ENCODE measurements around the gene C1QTNF2. TPM values are rescaled to one million over a fixed set of nuclear protein-coding genes. Genes with fewer than 3 reads are reported as not detected.
A peak's percentile ranks its signal among the peaks of the same experiment; 100 is the strongest.

Gene C1QTNF2, protein sequence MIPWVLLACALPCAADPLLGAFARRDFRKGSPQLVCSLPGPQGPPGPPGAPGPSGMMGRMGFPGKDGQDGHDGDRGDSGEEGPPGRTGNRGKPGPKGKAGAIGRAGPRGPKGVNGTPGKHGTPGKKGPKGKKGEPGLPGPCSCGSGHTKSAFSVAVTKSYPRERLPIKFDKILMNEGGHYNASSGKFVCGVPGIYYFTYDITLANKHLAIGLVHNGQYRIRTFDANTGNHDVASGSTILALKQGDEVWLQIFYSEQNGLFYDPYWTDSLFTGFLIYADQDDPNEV
- 3.5 and 4.8 TPM in 2 replicates for total RNA-seq (2014; rRNA removed; shearing (Covaris generic))

DNA sequence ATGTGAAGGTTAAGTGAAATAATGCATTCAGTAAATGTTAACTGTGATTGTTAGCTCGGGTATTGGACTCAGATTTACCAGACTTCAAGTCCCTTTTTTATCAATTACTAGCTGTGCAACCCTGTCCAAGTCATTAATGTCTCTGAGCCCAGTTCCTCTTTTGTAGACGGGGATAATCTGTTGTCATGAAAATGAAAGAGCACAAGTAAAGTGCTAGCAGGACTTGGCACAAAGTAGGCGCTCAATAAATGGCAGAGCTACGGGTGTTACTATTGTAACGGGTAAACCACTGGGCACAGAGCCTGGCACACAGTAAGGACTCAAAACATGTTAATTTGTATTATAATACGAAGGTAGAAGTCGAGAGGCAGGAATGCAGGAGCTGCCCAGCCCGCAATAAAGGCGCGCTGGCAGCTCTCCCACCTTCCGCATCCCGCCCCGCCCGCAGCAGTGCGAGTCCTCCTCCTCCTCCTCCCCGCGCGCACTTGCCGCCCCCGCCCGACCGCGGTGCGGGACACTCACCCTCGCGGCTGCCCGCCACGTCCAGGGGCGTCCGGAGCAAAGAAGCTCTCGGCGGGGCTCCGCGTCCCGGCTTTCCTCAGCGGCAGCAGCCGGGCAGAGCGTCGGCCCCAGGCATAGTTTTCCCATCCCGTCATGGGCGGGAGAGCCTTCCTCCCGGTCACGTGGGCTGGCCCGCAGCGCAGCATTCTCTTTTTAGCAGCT is at the start of gene C1QTNF2:
Gene C1QTNF2, minus strand, starts transcription at position 637 of the 723 bp plus-strand sequence. CDS start 15,615 bp downstream, outside the sequence.
- DNase-seq (ENCODE audit: low read depth): peak; percentile 62

DNA sequence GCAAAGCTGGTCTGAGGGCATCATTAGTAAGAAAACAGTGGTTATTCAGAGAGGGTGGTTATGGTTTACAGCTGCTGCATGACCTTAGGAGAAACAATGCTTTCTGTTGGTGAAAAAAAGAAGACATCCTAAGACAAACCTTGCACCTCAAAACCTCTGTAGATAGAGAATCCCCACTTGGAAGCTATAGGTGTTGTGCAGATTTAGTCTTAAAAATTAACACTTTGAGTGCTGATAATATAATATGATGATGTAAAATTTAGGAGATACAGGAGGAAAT is 49.8 kb upstream of the C1QTNF2 start:
- DNase-seq (ENCODE audit: low read depth): no peak

DNA sequence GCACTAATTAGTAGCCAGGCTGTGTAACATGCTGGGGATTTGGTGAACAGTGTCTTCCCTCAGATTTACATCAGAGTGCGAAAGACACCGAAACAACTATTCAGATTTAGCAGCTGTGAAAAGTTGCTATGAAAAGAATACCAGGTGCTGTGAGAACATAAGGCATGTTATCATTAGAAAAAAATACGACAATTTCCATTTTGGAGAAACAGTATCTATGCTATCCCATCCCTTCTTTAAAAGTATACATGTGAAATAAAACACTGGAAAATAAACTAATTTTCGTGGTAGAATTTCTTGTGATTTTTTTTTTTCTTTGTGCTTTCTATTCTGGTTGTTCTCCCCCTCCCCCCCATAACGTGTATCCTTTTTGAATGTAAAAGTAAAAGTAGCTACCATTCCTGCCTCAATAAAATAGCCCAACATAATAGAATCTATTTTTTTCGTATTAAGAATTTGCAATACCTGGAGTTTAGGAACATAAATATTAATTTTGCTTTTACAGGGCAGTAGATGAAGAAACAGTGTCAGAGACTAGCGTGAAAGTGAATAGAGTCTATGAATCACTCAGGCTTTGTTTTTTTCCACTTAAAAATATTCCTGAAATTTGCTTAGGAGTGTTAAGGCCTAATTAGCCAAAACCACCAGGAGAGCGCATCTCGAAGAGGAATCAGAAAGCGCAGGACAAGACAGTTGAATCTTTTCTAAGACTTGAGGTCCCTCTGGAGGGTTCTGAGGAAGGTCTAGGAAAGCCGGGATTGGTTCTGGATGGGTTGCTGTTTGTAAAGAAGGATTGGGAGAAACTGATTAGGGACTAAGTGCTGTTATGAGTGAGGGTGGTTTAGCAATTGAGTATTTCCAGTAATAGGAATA is 49.3 kb upstream of the C1QTNF2 start:
- DNase-seq (ENCODE audit: low read depth): peak; percentile 20

DNA sequence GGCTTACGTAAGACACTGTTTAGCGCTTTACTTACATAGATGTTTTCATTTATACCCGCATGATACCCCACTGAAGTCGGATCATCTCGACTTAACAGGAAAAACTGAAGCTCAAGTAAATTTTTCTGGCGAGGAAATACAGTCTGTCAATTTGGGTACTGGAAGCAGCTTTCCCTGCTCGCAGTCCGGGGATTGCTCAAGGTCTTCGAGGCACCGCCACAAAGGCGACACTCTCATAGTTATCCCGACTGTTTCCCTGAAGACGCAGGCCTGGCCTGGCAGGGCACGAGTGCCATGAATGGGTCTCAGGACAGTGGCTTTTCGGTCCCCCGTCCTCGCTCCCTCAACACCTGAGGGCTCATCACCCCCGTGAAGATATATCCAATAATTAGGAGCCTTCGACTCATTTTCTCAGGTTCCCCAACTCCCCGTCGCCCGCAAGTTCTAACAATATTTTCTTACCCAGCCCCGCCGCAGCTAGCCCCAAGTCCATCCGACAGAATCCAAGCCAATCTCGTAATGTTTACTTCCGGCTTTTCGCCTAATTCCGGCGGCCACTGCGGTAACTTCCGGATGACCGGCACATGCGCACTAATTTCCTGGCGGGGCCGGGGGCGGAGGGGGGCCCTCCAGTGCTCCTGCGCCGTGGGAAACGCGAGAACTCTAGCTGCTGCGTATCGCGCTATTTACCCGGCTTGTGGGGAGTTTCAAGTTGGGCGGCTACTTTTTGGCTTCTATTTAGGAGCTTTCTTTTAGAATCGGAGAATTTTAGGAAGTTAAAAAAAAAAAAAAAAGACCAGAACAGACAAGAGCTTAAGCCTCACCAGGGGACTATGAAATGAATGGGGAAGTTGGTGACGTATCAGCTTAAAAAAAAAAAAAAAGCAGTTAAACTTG is 48.4 kb upstream of the C1QTNF2 start, which contains the start of gene SLU7:
Gene SLU7, minus strand, starts transcription at position 521 of the 897 bp plus-strand sequence. CDS start 3,787 bp downstream, outside the sequence.
- DNase-seq (ENCODE audit: low read depth): peak; percentile 93

DNA sequence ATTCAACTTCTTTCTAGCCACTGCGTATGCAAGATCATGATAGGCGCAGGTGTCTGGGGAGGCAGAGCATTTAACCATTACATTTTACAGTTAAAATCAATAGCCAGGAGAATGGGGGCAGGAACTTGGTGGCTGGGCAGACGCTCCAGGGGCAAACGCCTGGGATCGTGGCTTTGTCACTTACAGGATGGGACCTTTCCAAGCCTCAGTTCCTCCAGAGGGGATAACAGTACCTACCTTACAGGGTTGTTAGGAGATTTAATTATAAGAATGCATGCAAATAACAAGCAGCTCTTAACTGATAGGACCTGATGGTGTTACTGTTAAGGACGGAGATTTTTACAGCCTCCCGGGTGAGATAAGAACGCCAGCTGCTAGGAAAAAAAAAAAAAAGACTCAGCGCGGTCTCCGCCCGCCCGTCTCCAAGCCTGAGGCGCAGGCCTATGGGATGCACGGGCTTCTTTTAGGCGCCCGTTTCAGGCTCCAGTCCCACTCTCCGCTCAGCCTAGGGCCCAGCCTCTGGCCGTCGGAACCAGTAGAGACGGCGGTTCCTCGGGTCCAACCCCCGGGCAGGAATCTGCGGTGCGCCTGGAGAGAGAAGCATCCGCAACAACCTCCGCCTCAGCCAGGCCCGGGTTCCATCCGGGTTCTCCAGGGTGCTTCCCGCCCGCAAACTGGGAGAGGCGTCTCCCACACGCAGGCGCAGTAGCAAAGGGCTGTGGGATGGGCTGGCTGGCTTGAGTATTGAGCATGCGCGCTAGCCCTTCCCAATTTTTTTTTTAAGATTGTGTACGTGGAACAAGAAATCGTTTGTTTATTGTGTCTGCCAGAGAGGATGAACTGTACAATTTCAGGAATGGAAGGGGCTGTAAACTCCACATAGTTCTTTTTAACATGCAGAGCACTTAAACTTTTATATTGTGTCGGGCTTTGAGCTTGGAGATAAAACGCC is 29.3 kb upstream of the C1QTNF2 start, which contains the start of gene FAM200C:
Gene FAM200C, minus strand, starts transcription at position 653 of the 952 bp plus-strand sequence. CDS start 4,564 bp downstream, outside the sequence.
- peak; percentile 90 for DNase-seq (ENCODE audit: low read depth)

DNA sequence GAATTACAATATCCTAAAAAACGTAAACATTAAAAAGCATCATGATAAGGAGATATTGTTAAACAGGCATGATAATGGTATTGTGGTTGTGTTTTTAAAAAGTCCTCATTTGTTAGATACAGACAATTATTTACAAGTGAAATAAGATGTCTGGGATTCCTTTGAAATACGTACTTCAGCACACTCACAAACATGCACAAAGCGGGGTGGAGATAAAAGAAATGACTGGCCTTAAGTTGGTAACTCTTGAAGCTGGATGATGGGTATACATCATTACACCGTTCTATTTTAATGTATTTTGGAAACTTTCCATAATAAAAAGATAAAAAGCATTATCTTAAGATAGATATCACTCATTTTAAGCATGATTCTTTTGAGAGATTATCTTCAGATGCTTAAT is 28.4 kb upstream of the C1QTNF2 start:
- no peak for DNase-seq (ENCODE audit: low read depth)

DNA sequence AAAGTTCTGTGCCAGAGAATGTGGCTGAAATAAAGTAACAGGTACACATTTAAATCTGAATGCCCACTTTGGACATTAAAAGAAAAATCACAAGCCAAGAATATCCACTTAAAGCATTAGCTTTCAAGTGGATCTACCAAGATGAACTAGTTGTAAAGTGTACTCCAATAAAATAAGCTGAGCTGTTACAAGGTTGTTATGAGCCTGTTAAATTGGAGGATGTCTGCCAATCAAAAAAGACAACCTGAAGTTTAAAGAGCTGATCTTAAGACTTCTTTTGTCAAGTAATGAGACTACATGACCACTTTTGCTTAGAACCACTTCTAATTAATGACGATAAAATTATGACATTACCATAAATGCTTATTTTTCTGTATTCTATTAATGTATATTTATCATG is 27.1 kb upstream of the C1QTNF2 start:
- DNase-seq (ENCODE audit: low read depth): no peak

DNA sequence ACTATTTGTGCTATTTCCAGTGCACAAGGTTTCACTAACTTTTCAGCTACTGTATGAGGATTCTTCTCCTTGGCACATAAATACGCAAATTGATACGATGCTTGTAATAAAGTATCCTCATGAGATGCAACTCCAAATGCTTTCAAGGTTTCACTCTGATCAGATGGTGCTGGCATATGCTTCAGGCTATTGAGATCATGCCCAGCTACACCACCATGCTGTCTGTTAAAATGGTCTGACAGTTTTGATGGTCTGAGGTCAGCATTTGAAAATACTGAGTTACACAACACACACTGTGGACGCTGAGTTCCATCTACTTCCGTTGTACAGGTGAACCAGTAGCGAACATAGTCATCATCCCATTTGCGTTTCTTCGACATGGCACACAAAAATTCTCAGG is 24.7 kb upstream of the C1QTNF2 start:
- no peak for DNase-seq (ENCODE audit: low read depth)

DNA sequence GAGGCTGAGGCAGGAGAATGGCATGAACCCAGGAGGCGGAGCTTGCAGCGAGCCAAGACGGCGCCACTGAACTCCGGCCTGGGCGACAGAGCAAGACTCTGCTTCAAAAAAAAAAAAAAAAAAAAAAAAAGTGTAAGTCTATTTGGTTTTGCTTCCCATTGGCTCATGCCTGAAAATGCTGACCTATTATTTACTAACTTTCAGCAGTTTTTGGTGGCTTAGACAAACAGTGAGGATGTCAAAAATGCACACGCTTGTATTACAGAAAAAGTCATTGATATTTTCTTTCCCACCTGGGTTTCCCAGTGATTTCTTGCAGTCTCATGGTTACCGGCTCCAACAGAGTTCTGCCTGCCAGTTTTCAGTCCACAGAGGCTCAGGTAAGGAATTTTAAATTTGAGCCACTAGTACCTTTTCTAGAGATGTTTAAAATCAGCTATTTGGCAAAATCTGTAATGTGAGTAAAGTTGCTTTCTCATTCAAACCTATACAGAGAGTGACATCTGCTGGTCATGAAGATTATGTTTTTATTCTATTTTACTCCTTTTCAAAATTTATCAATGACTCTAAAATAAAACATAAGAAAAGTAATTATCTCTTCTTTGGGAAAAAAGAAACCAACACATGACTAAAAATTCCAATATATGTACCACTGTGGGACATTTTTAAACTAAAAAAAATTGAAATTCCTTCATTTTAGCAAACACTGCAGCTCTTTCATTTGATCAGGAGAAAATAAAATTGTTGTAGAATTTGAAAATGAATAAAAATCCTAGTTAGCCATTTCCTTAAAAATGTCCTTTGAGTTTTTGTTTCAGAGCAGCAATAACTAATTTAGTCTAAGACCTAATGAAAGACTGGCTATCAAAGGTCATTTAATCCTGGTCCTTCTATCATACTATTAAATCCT is 20.6 kb upstream of the C1QTNF2 start:
- peak; percentile 20 for DNase-seq (ENCODE audit: low read depth)

DNA sequence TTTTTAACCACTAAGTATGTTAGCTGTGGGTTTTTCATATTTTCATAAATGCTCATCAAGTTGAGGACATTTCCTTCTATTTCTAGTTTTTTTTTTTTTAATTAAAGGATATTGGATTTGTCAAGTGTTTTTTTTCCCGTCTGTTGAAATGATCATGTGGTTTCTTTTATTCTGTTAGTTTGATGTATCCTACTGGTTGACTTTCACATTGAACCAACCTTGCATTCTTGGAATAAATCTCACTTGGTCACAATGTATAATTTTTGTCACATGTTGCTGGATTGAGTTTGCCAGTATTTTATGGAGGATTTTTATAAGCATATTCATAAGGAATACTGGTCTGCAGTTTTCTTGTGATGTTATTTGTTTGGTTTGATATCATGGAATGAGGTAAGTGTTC is 17.0 kb upstream of the C1QTNF2 start:
- DNase-seq (ENCODE audit: low read depth): no peak

DNA sequence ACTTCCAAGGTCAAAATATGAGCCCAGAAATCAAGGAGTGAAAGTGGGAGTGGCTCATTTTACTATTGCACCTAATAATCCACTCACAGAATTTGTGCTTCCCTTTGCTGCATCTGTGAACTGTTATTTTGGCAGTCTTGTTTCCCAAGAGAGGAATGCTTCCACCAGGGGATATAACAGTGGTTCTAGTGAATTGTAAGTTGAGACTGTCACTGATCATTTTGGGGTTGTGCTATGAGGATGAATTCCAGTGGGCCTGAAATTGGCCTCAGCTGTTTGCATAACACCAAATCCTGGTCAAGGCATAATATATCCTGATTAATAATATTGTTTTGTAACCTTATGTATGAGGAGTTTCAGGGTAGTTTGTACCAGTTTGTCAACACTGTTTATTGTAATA is 15.1 kb upstream of the C1QTNF2 start:
- no peak for DNase-seq (ENCODE audit: low read depth)

DNA sequence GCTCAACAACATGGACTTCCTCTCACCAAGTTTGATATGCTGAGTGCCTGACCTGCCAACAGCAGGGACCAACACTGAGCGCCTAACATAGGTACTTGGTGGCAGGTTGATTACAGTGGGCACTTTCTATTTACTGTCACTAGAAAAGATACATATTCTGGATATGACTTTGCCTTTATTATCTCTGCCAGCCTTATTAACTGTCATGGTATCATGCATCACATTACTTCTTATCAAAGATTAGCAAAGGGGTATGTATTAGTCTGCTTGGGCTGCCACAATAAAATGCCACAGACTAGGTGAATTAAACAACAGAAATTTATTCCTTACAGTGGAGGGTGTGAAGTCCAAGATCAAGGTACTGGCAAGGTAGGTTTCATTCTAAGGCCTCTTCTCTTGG is 14.3 kb upstream of the C1QTNF2 start:
- DNase-seq (ENCODE audit: low read depth): no peak

DNA sequence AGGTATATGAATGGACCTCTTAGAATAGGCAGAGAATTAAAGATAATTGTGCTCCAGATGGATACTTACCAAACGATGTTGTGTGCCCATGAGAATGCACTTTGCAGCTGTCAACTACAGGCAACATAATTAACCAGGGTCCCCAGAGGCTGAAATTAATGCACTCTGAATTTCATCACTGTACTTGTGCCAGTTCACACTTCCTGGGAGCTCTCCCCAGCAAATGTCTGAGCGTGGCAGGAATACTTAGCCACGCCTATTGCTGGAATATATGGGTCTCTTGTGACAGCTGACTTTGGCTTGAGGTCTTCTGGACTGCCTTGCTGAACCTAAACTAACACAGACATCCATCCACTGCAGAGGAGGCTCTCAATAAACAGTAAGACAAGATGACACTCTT is 11.9 kb upstream of the C1QTNF2 start:
- DNase-seq (ENCODE audit: low read depth): no peak

DNA sequence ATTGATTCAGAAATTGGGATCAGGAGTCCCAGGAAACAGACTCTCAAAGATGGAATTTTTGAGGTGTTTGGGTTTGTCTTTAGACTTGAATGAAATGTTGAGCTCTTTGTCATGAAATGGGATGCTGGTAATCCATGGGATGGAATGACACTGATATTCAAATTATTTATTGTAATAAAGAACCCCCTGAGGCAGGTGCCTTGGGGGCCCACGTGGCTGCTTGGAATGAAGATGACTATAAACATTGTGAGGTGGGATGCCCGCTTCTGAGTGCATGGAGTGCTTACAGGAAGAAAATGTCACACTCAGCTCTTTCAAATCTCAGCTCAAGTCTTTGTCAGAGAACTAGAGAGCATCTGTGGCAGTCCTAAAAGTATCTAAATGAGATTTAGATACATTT is 9.6 kb upstream of the C1QTNF2 start:
- no peak for DNase-seq (ENCODE audit: low read depth)

DNA sequence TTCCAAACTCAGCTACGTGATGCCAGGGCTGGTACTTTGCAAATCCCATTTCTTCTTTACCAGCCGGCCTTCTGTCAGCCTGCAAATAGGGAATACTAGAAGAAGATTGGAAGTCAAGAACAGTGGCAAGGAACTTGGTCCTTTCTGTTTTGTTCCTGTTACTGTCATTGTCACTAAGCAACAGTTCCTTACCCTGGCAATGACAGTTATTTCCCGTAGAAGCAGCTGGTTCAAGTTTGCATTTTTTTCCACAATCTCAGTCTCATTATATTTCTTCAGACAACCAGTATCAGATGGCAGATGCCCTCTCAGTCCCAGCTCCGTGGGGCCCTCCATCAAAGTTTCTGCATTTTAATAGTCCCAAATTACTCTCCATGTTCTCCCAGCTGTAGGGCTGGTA is 9.1 kb upstream of the C1QTNF2 start:
- no peak for DNase-seq (ENCODE audit: low read depth)

DNA sequence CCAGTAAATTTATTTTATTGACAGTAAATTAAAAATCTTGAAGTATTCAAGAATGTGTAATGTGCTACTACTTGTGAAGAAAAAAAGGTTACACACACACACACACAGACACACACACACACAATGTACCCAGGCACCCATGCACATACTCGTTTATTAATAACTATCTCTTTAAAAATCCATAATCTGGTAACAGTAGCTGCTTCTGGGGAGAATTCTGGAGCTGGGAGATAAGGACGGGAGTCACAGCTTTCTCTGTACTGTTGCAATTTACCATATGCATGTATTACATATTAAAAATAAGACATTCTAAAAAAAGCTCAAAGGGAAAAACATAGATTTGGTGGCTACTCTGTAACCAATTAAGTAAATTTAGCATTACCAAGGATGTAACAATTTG is 7.9 kb upstream of the C1QTNF2 start:
- DNase-seq (ENCODE audit: low read depth): no peak

DNA sequence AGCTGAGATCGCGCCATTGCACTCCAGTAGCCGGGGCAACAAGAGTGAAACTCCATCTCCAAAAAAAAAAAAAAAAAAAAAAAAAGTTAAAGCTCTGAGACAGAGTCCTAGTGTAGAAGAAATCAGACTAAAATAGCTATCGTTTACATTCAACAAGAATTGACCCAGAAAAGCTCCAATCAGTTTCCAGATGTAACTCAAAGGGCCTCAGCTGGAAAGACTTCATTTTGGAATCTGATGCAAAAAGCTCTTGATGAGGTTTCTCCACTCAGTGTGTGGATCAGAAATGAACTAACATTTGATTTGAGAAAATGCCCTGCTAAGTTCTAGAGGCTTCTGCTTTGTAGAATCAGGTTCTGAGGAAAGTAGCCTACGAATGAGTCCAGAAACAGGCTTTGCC is 7.2 kb upstream of the C1QTNF2 start:
- no peak for DNase-seq (ENCODE audit: low read depth)

DNA sequence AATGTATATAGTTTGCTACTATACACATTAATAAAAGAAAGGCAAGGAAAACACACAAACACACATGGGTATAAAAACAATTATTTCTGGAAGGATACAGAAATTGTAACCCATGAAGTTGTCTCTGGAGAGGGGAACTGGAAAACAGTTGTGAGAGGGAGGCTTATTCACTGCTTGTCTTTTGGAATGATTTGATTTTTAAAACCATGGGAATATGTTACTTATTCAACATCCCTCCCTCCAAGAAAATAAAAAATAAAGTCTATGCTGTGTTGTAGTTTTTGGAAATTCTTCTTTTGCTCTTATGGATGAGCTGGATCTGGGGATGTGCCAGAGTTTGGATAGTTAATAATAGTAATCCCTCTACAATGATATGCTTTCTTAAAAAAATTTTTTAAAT is 6.0 kb upstream of the C1QTNF2 start:
- DNase-seq (ENCODE audit: low read depth): no peak

DNA sequence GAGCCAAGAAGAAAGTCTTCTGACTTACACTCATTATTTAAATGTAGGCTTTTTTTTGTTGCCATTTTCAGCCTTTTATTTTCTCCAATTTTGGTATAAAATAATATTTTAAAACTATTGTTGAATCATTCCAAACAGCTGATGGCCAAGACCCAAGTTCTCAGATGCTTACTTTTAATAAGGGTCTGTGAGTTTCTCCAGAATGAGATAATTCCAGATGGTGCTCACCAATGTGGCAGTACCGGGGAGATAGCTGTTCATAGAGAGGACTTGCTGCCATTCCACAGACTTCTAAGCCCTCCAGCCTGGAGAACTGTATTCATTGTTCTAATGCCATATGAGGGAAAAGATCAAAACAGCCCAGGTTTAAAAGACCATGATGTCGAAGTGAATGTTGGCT is 5.3 kb upstream of the C1QTNF2 start:
- DNase-seq (ENCODE audit: low read depth): no peak
